Keratinocyte (primary cell): ENCODE results near the gene FRMD3. TPM values are rescaled to one million over a fixed set of nuclear protein-coding genes. Genes with fewer than 3 reads are reported as not detected.

ENCODE experiments used
- DNase-seq: peaks from one replicate; pipeline ENCODE4 v3.0.0-alpha.2; 2011; ENCODE audit warnings: low read depth, missing footprints, low spot score
- FAIRE-seq: peaks from 2 replicates; lab custom pipeline; 2011; peaks lifted over from hg19 to GRCh38; lab: Jason Lieb, UNC
- H2AFZ ChIP-seq: 2 replicates; pipeline ENCODE4 v1.6.0; 2012; ENCODE audit warnings: low read length, control low read depth, inconsistent platforms; ENCODE audit not compliant: control insufficient read depth
- H3K27ac ChIP-seq: 2 replicates; pipeline ENCODE4 v1.5.1; 2011; ENCODE audit warnings: low read length; ENCODE audit not compliant: control insufficient read depth, insufficient read depth
- H3K27me3 ChIP-seq: 3 replicates; pipeline ENCODE4 v1.6.0; 2011; ENCODE audit warnings: low read length; ENCODE audit not compliant: control insufficient read depth, insufficient read depth; ENCODE audit errors: extremely low read depth
- H3K36me3 ChIP-seq, 2 experiments: 2 replicates in 1 of 2; 3 replicates in 1 of 2; pipeline ENCODE4 v1.5.1; 2011; ENCODE audit warnings: low read length in 2 of 2, mild to moderate bottlenecking in 1 of 2; ENCODE audit not compliant: control insufficient read depth in 2 of 2, insufficient read depth in 2 of 2; ENCODE audit errors: extremely low read depth in 1 of 2
- H3K4me1 ChIP-seq: 3 replicates; pipeline ENCODE4 v1.5.1; 2011; ENCODE audit warnings: low read length; ENCODE audit not compliant: control insufficient read depth, insufficient read depth; ENCODE audit errors: extremely low read depth
- H3K4me2 ChIP-seq: 3 replicates; pipeline ENCODE4 v1.6.0; 2011; ENCODE audit warnings: low read depth, low read length; ENCODE audit not compliant: control insufficient read depth, insufficient read depth; ENCODE audit errors: extremely low read depth
- H3K4me3 ChIP-seq, 3 experiments: fragments of 200-600 bp in 1 of 3; sonication (generic) in 1 of 3; 2 replicates in 2 of 3; 3 replicates in 1 of 3; pipeline ENCODE4 v1.5.1; 2011 to 2016; ENCODE audit warnings: low read length in 3 of 3, mild to moderate bottlenecking in 3 of 3, control low read depth in 2 of 3, inconsistent platforms in 1 of 3, low read depth in 1 of 3, mixed read lengths in 1 of 3, mixed run types in 1 of 3, moderate library complexity in 1 of 3; ENCODE audit not compliant: control insufficient read depth in 2 of 3, insufficient read depth in 2 of 3; ENCODE audit errors: extremely low read depth in 1 of 3
- H3K79me2 ChIP-seq: 2 replicates; pipeline ENCODE4 v1.6.0; 2012; ENCODE audit warnings: low read length; ENCODE audit not compliant: control insufficient read depth, insufficient read depth
- H3K9ac ChIP-seq: 3 replicates; pipeline ENCODE4 v1.6.0; 2011; ENCODE audit warnings: low read length; ENCODE audit not compliant: control insufficient read depth, insufficient read depth; ENCODE audit errors: extremely low read depth
- H3K9me1 ChIP-seq: 3 replicates; pipeline ENCODE4 v1.6.0; 2011; ENCODE audit warnings: low read length; ENCODE audit not compliant: control insufficient read depth, insufficient read depth; ENCODE audit errors: extremely low read depth
- H3K9me3 ChIP-seq: 2 replicates; pipeline ENCODE4 v1.5.1; 2012; ENCODE audit warnings: low read depth, low read length; ENCODE audit not compliant: control insufficient read depth
- H4K20me1 ChIP-seq: 3 replicates; pipeline ENCODE4 v1.6.0; 2011; ENCODE audit warnings: low read length; ENCODE audit not compliant: control insufficient read depth, insufficient read depth; ENCODE audit errors: extremely low read depth
- EZH2 ChIP-seq: IDR thresholded peaks from one replicate; pipeline ENCODE4 v1.6.1; 2012; ENCODE audit warnings: inconsistent platforms, mild to moderate bottlenecking, low read length, moderate library complexity
- dilution Hi-C: fragments of 300-500 bp; cut with MboI; formaldehyde crosslinking; loops from one replicate; pipeline ENCODE4 v1.7.0; 2020; ENCODE audit warnings: low sequenced_read_pairs; ENCODE audit not compliant: extremely low pct_ligation_motif_present
- polyA plus RNA-seq, 5 experiments: library from polyadenylated mRNA; depleted of rRNA in 3 of 5; stranded (reverse) in 3 of 5; stranded (forward) in 1 of 5; unstranded in 1 of 5; fragments of >200 nt; gene quantifications; 1 replicate in 1 of 5; 2 replicates in 3 of 5; 3 replicates in 1 of 5; pipeline versions ENCODE4 v1.2.1 to v1.2.3, GENCODE V29; 2011 to 2012; ENCODE audit warnings: missing spikeins in 2 of 5, low read depth in 1 of 5, low replicate concordance in 1 of 5
- TF ChIP-seq, protein P1 (sequence below), 3 experiments: IDR thresholded peaks in 1 of 3; conservative IDR thresholded peaks in 1 of 3; optimal IDR thresholded peaks in 1 of 3; 2 replicates in 2 of 3; 3 replicates in 1 of 3; pipeline versions ENCODE3 to v1.5.1; 2011; ENCODE audit warnings: low read length in 3 of 3, mild to moderate bottlenecking in 3 of 3, moderate library complexity in 2 of 3, control low read depth in 1 of 3, inconsistent platforms in 1 of 3; ENCODE audit not compliant: insufficient read depth in 2 of 3; ENCODE audit errors: extremely low read depth in 1 of 3

Gene FRMD3
- polyA plus RNA-seq, 1 donor (not counting 4 experiments of a cell fraction or from before 2014, with no cell fraction given) = 0.21 TPM

GRCh38 chr9:83574482-83574881 lies 36.3 kb upstream of the FRMD3 start:
- TF ChIP-seq EZH2 = no peak
- TF ChIP-seq, protein P1, sequence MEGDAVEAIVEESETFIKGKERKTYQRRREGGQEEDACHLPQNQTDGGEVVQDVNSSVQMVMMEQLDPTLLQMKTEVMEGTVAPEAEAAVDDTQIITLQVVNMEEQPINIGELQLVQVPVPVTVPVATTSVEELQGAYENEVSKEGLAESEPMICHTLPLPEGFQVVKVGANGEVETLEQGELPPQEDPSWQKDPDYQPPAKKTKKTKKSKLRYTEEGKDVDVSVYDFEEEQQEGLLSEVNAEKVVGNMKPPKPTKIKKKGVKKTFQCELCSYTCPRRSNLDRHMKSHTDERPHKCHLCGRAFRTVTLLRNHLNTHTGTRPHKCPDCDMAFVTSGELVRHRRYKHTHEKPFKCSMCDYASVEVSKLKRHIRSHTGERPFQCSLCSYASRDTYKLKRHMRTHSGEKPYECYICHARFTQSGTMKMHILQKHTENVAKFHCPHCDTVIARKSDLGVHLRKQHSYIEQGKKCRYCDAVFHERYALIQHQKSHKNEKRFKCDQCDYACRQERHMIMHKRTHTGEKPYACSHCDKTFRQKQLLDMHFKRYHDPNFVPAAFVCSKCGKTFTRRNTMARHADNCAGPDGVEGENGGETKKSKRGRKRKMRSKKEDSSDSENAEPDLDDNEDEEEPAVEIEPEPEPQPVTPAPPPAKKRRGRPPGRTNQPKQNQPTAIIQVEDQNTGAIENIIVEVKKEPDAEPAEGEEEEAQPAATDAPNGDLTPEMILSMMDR (optimal IDR thresholded peaks at IDR 0.05 in 1 of 3, IDR thresholded peaks at IDR 0.05 in 1 of 3, conservative IDR thresholded peaks at IDR 0.05 in 1 of 3; ENCODE audit: extremely low read depth in 1 of 3, insufficient read depth in 2 of 3, low read length in 3 of 3) = no peak
- H3K9me3 ChIP-seq = no peaks in the 10 kb centered on the region
- H3K79me2 ChIP-seq = no peaks in the 10 kb centered on the region
- no peak overlapping the region for H3K27ac ChIP-seq
- no peaks in the 10 kb centered on the region for H3K9me1 ChIP-seq
- dilution Hi-C loops = no loop called here
- FAIRE-seq (no peak), DNase-seq (no peak)
- no peaks in the 10 kb centered on the region for H4K20me1 ChIP-seq
- no peaks in the 10 kb centered on the region for H3K27me3 ChIP-seq
- no peak overlapping the region for H3K4me2 ChIP-seq
- no peak overlapping the region for H3K4me3 ChIP-seq
- H3K9ac ChIP-seq = no peak overlapping the region
- H3K36me3 ChIP-seq = no peaks in the 10 kb centered on the region
- H3K4me1 ChIP-seq = no peaks in the 10 kb centered on the region
- no peak overlapping the region for H2AFZ ChIP-seq

DNA sequence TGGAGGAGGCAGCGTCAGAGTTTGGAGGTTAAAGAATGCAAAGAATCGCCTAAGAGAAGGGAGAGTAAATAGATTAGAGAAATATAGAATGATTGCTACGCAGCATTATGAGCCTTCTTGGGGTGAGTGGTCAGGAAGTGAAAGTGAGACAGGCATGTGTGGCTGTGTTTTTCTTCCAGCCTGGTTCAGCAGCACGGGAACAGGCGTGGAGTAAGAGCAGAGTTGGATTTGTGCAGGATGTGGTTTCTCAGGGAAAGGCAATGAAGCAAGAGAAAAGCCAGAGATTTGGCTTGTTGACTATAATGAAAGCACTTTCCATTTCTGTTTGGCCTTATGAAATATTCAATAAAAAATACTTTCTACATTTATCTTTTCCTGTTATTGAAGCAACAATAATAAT lies 34.3 kb upstream of the FRMD3 start:
- H3K9me1 ChIP-seq = no peaks in the 10 kb centered on the region
- no peaks in the 10 kb centered on the region for H4K20me1 ChIP-seq
- no peak for TF ChIP-seq EZH2
- TF ChIP-seq, protein P1 (optimal IDR thresholded peaks at IDR 0.05 in 1 of 3, IDR thresholded peaks at IDR 0.05 in 1 of 3, conservative IDR thresholded peaks at IDR 0.05 in 1 of 3; ENCODE audit: extremely low read depth in 1 of 3, insufficient read depth in 2 of 3, low read length in 3 of 3) = no peak
- DNase-seq (no peak), FAIRE-seq (no peak)
- H3K4me2 ChIP-seq = no peak overlapping the region
- H2AFZ ChIP-seq = no peak overlapping the region
- H3K9me3 ChIP-seq = no peaks in the 10 kb centered on the region
- H3K79me2 ChIP-seq = no peaks in the 10 kb centered on the region
- H3K9ac ChIP-seq = no peak overlapping the region
- no peaks in the 10 kb centered on the region for H3K4me1 ChIP-seq
- H3K27me3 ChIP-seq = no peaks in the 10 kb centered on the region
- H3K27ac ChIP-seq = no peak overlapping the region
- dilution Hi-C loops = no loop called here
- no peaks in the 10 kb centered on the region for H3K36me3 ChIP-seq
- H3K4me3 ChIP-seq = no peak overlapping the region
